HG03095 (cell line): ENCODE results near the gene FGF12.
"Not testable (repeated sequence)": the region's sequence is repeated elsewhere in the genome, so short reads cannot be mapped to it uniquely, and the experiment has no call there.

Source experiments
- ATAC-seq: cut with Tn5 transposase; IDR thresholded peaks from one replicate; pipeline ENCODE4 v1.9.1; 2021; ENCODE audit warnings: moderate library complexity; ENCODE audit not compliant: unreplicated experiment

FGF12 gene

GRCh38 chr3:192607798-192608197, 119.5 kb downstream of the FGF12 start:
- no peak for ATAC-seq

DNA sequence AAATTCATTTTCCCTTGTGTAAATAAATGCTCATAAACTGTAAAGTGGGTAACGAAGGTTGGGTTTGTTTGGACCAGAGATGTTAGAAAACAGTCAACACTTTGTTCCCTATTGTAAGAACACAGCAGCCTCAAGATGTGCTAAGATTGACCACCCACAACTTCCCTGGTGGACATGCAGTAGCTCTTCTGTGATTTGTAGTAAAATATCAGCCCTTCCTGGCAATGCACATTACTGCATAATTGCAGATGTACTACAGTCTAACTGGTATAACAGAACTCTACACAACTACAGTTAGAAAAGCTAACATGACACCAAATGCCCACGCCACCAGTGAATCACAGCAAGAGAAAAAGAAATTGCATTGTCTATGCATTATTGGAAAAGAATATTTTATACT, 129.4 kb downstream of the FGF12 start:
- no peak for ATAC-seq

DNA sequence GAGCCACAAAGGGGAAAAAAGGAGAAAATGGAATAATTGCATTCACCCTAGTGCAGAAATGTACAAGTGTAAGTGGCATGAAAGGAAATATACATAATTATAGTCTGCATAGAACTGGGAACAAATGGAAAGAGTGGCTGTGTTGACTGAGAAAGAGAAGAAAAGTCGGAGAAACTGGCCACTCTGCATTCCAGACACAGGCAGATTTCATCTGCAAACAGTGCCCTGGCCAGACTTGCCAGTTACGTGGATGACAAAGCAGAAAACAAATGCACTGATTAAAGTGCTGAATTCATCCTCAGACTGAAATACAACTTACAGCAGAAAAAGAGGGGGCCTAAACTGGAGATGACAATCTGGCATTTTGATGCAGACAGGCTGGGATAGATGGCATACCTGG, 129.8 kb downstream of the FGF12 start:
- no peak for ATAC-seq

DNA sequence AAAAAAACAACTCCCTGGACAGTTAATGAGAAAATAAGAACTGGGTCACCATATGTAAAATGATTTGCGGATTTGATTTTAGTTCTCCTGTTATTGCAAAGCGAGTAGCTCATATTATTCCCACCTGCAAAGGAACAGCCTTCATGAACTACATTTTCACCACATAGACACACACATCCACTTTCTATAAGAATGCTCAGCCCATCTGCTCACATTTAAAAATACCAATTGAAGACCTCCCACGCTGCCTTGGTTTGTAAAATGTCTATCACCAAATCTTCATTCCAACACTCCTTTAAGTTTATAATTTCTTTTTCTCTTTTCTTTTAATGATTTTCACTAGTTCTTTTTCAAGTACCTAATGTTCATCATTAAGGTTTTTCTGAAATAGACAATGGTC, 148.6 kb downstream of the FGF12 start:
- no peak for ATAC-seq

GRCh38 chr3:192577811-192578210, 149.5 kb downstream of the FGF12 start:
- no peak for ATAC-seq

DNA sequence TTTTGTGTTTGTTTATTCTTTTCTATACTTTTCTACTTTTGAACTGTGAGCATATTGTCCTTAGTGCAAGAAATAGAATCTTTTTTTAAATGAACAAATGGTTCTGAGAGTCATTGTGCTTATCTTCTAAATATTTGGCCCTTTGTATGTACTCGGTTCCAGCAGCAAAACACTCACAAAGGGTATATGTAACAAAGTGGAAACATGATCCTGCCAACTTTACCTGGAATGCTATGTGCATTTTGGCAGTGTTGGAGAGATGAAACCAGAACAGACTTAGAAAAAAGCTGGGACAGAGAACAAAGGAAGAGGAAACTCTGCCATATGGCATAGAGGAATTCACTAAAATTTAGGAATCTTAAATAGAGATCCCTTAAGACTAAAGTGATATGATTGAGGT, 150.1 kb downstream of the FGF12 start:
- no peak for ATAC-seq

- not testable (repeated sequence) for ATAC-seq
Measured at GRCh38 chr3:192576704-192577103, 150.6 kb downstream of the FGF12 start.

- no peak for ATAC-seq
Measured at GRCh38 chr3:192575879-192576506, 151.3 kb downstream of the FGF12 start.

GRCh38 chr3:192573240-192573639, 154.1 kb downstream of the FGF12 start:
- no peak for ATAC-seq

- no peak for ATAC-seq
Measured at GRCh38 chr3:192570821-192571791, 156.2 kb downstream of the FGF12 start.

DNA sequence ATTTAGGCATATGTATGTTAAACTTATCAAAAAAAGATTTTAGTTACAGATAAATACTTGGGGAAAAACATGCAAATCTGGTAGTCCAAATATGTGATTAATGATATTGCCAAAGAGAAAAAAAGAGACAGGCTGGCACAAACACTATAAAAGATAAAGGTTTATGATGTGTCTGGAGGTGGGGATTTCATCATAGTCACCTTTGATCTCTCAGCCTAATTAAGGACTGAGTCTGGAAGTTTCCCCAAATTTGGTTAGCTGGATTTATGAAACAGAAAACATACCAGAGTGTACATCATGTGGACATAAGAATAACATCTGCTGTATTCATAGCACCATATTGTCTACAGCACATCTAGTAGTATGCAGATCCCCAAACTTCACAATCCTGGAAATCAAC, 157.0 kb downstream of the FGF12 start:
- no peak for ATAC-seq

DNA sequence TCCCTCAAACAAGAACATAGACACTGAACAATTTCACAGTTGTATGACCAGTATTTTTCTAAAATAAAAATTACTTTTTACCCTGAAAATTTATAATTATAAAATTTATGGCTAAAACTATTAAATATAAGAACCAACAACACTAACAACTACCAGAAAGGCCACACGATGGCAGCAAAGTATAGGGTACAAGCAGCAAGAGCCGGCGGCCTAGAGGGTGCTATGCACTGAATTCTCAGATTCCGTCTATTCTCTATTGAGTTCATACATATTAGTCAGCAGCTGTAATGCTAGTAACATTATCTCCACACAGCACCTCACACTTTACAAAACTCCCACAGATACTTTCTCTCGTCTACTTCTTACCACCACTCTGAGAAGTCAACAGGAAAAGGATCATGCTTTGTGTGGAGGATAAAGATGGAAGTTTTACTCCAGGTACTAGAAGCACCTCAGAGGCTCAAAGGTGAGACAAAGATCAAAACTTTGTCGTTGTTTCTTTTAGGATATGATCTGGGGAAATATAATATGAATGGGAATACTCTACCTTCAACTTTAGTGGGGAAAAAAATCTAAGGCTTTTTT, 160.5 kb downstream of the FGF12 start:
- ATAC-seq = peak; percentile 83

- no peak for ATAC-seq
Measured at GRCh38 chr3:192564611-192565010, 162.7 kb downstream of the FGF12 start.

GRCh38 chr3:192563417-192563816, 163.9 kb downstream of the FGF12 start:
- no peak for ATAC-seq

DNA sequence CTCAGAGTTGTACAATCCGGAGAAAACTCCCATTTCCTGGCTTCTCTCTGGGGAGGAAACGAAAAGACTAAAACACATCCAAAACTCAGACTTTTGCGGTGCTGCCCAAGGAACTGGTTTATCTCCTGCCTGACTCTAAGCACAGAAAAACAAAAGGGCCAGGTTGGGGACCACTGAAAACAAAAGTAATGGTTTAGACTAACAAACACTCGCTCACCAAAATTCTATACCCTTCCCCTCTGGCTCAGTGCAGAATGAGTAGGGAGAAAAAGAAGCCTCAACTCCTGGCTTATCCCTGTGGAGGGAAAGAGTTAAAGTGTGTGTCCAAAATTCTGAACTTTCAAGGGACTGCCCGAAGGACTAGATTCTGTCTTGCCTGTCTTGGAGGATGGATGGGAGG, 173.6 kb downstream of the FGF12 start:
- ATAC-seq = no peak

GRCh38 chr3:192550356-192550755, 177.0 kb downstream of the FGF12 start:
- ATAC-seq = no peak

- no peak for ATAC-seq
Measured at GRCh38 chr3:192545333-192545732, 182.0 kb downstream of the FGF12 start.

DNA sequence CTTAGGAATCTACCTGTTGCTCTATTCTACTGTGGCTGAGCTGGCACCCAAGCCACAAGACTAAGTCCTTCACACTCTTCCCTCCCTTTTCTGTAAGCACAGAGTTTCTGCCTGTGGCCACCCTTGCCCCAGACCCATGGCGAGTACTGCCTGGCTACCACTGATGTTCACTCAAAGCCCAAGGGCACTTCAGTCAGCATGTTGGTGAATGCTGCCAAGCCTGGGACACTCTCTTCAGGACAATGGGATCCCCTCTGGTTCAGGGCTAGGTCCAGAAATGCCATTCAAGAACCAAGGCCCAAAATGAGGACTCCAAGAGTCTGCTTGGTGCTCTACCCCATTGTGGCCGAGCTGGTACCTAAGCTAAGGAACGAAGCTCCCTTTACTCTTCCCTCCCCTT, 184.2 kb downstream of the FGF12 start:
- no peak for ATAC-seq

- no peak for ATAC-seq
Measured at GRCh38 chr3:192516820-192517219, 210.5 kb downstream of the FGF12 start.

- ATAC-seq = no peak
Measured at GRCh38 chr3:192515664-192516045, 211.7 kb downstream of the FGF12 start.

GRCh38 chr3:192514754-192515663, 212.3 kb downstream of the FGF12 start:
- no peak for ATAC-seq
